Right ventricle myocardium inferior (tissue), 1 donor: Measurements from ENCODE around the gene OR2D3. TPM values are rescaled to one million over a fixed set of nuclear protein-coding genes. Genes with fewer than 3 reads are reported as not detected.
"Not testable (repeated sequence)": the region's sequence is repeated elsewhere in the genome, so short reads cannot be mapped to it uniquely, and the experiment has no call there.

Source experiments
- ATAC-seq: fragments of 200-7000 bp; cut with Tn5 transposase; one replicate; pipeline ENCODE4 v1.9.1; 2020; ENCODE audit warnings: mild to moderate bottlenecking, moderate library complexity
- DNase-seq: peaks from one replicate; pipeline ENCODE4 v3.0.0; 2021; ENCODE audit errors: missing footprints
- intact Hi-C: fragments of 100-400 bp; cut with DNase I; formaldehyde crosslinking; loops from one replicate; pipeline ENCODE4 v1.11.0; 2022
- long read RNA-seq: library from polyadenylated mRNA; unstranded; transcript quantifications from one replicate; pipeline ENCODE4 v2.0.0, GENCODE V29; 2021
- total RNA-seq: library from RNA; stranded (reverse); fragmentation: NEBNext Ultra II Directional; extraction: Animal tissue kit (Norgen Biotek cat#: 25700); gene quantifications from one replicate; pipeline ENCODE4 v1.2.1, GENCODE V29; 2021
- donor health status: DM: no; HTN: yes; CAD: no; lungs with severe emphysema.

The OR2D3 gene, protein sequence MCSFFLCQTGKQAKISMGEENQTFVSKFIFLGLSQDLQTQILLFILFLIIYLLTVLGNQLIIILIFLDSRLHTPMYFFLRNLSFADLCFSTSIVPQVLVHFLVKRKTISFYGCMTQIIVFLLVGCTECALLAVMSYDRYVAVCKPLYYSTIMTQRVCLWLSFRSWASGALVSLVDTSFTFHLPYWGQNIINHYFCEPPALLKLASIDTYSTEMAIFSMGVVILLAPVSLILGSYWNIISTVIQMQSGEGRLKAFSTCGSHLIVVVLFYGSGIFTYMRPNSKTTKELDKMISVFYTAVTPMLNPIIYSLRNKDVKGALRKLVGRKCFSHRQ
- not detected for total RNA-seq
- long read RNA-seq: 0 reads

DNA sequence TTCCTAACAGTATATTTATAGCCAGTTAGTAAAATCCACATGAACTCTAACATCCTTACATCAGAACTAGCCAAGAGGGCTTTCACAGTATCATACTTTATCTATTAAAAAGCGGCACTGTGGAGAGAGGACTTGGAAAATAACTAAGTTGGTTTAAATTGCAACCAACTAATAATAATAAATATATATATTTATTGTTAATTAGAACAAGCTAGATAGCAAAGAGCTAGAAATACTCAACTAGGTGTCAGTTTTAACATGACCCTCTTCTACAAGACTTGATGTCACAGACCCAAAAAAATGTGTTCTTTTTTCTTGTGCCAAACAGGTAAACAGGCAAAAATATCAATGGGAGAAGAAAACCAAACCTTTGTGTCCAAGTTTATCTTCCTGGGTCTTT lies at the start of gene OR2D3:
OR2D3 (plus strand) TSS at position 301 of the 400 bp plus-strand sequence; CDS start at position 301, 0 bp downstream.
- DNase-seq (no peak), ATAC-seq (no peak)
- intact Hi-C loops: no loop called here

DNA sequence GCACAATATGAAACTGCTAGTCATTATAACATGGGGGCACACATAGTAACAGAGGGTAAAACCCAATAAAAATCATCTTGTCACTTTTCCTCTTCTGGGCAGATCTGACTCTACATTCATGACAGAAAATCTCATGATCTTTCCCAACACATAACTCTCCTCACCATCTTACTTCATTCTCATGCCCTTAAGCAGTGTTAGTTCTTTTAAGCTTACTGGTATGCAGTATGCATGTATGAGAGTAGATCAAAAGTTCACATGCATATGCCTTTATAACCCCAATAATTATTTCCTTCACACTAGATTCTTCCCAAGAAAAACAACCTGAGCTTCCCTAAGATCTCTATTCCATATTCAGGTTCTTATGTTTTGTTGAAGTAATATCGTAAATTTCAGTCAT lies 49.5 kb upstream of the OR2D3 start:
- intact Hi-C loops: no loop called here
- no peak for ATAC-seq
- no peak for DNase-seq

DNA sequence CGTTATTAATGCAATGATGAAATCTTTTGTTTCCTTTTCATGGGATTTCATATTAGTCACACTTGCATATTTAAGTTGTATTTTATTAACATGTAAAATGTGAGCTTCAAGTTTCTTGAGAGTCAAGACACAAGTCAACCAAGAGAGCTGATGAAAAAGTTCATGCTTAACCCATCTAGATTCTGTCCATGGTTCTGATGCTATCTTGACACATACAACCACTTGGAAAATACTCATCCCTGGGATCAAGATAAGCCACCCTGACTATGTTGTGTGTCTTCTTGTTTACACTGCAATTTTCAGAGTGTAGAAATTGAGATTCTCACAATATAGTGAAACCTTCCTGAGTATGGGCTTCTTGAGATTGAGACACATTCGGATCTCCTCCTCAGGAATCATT lies 45.0 kb upstream of the OR2D3 start:
- DNase-seq (no peak), ATAC-seq (no peak)
- intact Hi-C loops: no loop called here

DNA sequence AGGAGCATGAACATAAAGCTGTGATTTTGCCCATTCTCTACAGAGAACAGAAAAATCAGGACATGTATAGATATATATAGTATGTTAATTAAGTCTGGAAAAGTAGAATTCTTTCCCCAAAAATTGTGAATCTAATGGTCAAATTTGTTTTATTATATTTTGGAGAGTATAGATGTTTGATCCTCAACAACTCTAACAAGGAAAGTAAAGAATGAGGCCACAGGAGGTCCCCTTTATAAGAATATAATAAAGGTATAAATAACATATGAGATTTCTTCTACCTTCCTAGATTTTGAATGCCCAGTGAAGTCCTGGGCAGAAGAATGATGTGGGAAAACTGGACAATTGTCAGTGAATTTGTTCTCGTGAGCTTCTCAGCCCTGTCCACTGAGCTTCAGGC lies 44.5 kb upstream of the OR2D3 start, which contains the start of gene OR10A4:
OR10A4 (plus strand) TSS at position 301 of the 400 bp plus-strand sequence; CDS start at position 324, 23 bp downstream.
- no peak for DNase-seq
- no peak for ATAC-seq
- intact Hi-C loops: no loop called here

DNA sequence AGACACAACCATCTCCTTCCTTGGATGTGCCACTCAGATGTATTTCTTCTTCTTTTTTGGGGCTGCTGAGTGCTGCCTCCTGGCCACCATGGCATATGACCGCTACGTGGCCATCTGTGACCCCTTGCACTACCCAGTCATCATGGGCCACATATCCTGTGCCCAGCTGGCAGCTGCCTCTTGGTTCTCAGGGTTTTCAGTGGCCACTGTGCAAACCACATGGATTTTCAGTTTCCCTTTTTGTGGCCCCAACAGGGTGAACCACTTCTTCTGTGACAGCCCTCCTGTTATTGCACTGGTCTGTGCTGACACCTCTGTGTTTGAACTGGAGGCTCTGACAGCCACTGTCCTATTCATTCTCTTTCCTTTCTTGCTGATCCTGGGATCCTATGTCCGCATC lies 43.9 kb upstream of the OR2D3 start:
- no peak for DNase-seq
- no peak for ATAC-seq
- intact Hi-C loops: no loop called here

DNA sequence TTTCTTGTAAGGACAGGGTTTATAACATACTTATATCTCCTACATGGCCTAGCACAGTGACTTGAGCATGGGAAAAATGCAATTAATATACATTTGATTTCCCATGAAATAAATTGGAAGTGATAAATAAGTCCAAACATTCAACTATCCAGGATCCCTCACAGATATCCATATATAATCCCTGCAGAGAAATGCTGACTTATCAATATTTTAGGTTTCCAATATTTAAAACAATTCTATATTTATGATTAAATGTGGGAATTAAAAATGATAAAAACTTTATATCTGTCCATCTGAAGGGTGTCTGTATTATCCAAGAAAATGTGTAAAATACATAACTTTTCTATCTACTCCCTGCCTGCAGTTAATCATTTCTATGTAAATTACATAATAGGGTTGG lies 38.1 kb upstream of the OR2D3 start:
- ATAC-seq: no peak
- no peak for DNase-seq
- intact Hi-C loops: no loop called here

DNA sequence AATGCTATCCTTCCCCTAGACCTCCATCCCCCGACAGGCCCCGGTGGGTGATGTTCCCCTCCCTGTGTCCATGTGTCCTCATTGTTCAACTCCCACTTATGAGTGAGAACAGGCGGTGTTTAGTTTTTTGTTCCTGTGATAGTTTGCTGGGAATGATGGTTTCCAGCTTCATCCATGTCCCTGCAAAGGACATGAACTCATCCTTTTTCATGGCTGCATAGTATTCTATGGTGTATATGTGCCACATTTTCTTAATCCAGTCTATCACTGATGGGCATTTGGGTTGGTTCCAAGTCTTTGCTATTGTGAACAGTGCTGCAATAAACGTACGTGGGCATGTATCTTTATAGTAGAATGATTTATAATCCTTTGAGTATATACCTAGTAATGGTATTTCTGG lies 33.1 kb upstream of the OR2D3 start:
- ATAC-seq, DNase-seq, intact Hi-C loops: not testable (repeated sequence)

DNA sequence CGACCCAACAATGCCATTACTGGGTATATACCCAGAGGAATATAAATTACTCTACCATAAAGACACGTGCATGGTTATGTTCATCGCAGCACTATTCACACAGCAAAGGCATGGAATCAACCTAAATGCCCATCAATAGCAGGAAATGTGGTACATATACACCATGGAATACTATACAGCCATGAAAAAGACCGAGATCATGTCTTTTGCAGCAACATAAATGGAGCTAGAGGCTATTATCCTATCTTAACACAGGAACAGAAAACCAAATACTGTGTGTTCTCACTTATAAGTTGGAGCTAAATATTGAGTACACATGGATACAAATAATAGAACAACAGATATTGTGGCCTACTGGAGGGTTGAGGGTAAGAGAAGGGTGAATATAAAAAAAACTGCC lies 32.0 kb upstream of the OR2D3 start:
- ATAC-seq: no peak
- DNase-seq: no peak
- intact Hi-C loops: no loop called here

DNA sequence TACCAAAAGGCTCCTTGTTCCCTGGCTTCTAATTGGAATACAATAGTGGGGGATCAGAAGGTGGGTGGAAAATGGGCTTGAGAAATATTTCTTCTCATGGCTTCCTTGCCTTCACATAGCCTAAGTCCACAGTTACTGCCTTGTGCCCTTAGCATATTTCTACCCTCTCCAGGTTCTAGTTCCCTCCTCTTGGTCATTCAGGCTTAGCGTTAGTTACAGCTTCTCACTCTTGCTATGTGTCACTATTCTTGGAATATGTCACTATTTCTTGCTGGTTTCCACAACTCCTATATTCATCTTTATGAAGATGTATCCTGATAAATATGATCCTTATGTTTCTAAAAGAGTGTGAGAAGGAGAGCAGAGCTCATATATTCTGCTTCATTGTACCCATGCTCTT lies 31.0 kb upstream of the OR2D3 start:
- no peak for DNase-seq
- intact Hi-C loops: no loop called here
- ATAC-seq: no peak

DNA sequence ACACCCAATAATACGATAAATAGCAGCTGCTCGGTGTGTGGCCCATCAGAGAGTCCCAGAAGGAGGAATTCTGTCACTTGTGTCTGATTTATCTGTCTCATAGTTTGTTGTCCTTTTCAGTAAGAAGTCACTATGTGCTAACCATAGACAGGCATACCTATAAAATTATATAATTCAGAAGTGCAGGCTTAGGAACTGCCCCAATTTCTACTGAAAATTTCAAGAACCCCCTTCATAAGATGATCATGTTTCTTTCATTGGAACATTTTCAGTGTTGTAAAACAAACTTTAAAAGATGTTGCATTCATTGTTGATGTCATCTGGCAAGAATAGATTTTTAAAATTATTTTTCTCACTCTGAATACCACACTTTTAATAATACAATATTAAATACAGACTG lies 28.4 kb upstream of the OR2D3 start, which contains the start of gene OR2D2:
OR2D2 (minus strand) TSS at position 101 of the 400 bp plus-strand sequence; CDS start at position 101, 0 bp downstream.
- ATAC-seq (no peak), DNase-seq (no peak)
- intact Hi-C loops: no loop called here

DNA sequence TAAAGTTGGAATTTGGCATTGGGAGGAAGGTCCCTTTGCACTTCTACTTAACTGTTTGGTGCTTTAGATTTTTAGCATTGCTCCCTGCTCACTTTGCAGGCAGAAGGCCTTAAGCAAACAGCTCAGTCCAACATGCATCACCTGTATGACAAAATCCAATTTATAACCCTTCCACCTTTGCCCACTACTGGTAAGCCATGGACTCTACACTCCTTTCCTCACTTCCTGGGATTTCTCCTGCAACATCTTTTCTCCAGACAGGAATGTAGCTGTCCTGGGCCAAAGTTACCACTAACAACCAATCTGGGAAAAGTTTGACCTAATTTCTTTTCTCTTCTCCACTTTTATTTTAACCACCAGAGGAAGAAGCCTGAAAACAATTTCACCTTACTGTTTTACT lies 26.7 kb upstream of the OR2D3 start:
- DNase-seq: no peak
- no peak for ATAC-seq
- intact Hi-C loops: no loop called here

DNA sequence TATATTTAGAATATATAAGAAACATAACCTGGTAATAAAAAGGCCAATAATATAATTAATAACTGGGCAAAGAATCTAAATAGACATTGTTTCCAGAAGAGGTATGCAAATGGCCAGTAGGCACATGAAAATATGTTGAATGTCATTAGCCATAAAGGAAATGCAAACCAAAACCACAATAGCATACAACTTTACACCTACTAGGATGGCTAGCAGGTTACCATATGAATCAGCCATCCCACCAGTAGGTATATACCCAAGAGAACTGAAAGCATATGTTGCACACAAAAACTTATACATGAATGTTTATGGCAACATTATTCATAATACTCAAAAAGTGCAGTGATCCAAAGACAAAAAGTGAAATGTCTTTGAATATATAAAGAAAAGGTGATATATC lies 25.8 kb upstream of the OR2D3 start:
- no peak for ATAC-seq
- intact Hi-C loops: no loop called here
- DNase-seq: no peak

DNA sequence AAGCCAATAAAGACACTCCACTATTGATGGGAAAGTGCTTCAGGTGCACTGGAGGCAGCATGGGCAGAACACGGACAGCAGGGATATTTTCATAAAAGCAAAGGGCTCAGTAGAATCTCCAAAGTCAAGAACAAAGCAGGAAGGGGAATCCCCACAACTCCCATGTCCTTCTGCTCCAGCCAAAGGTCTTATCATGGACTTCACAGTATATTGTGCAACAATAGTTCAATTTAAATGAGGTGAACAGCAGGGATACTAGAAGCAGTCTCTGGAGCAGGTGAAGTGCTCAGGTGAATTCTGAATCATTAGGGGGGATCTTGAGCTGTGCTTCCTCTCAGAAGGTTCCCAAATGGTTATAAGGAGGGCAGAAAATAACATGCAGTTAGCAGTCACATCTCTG lies 21.9 kb upstream of the OR2D3 start:
- ATAC-seq: no peak
- DNase-seq: no peak
- intact Hi-C loops: no loop called here

DNA sequence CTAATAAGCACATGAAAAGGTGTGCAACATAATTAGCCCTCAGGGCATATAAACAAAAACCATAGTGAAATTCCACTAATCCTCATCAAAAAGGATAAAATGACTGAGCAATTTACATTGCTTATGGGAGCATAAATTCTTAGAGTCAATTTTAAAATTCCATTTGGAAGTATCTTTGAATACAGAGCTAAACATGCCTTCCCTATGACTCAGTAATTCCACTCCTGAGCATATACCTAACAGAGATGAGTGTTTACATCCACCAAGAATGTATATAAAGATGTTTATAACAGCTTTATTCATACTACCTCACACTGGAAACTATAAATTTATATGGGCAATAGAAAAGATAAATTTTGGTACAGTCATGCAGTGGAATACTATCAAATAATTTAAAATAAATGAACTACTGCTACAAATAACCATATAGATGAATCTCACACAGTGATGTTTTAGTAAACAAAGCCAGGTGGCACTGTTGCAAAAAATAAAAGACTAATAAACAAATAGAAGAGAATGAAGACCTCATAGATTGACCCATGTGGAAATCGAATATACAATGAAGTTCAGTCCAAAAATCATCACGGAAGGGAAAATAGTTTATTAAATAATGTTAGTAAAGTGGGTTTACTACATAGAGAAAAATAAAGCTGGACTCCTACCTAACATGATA lies 20.3 kb upstream of the OR2D3 start:
- no peak for DNase-seq
- ATAC-seq: no peak
- intact Hi-C loops: no loop called here

DNA sequence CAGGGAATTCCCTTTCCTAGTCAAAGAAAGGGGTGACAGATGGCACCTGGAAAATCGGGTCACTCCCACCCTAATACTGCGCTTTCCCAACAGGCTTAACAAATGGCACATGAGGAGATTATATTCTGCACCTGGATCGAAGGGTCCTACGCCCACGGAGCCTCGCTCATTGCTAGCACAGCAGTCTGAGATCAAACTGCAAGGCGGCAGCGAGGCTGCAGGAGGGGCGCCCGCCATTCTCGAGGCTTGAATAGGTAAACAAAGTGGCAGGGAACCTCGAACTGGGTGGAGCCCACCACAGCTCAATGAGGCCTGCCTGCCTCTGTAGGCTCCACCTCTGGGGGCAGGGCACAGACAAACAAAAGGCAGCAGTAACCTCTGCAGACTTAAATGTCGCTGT lies 16.0 kb upstream of the OR2D3 start:
- ATAC-seq, DNase-seq, intact Hi-C loops: not testable (repeated sequence)

DNA sequence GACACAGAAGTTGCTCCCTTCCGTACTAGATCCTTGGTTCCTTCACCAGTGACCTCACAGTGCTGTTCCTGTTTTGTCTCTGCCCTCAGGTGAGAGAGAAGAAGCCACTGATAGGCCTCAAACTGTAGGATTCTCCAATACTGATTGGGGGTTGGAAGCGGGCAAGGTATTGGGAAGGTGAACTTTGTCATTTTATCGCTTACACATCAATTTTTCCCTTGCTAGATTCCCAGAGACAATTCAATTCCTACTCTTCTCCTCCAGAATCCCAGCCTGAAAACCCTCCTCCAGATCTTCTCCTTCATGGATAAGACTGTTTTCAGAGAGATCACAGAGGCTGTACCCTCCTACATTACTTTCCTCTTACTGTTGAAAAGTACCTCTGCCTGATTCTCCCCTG lies 9.4 kb upstream of the OR2D3 start:
- ATAC-seq: no peak
- intact Hi-C loops: no loop called here
- DNase-seq: no peak

DNA sequence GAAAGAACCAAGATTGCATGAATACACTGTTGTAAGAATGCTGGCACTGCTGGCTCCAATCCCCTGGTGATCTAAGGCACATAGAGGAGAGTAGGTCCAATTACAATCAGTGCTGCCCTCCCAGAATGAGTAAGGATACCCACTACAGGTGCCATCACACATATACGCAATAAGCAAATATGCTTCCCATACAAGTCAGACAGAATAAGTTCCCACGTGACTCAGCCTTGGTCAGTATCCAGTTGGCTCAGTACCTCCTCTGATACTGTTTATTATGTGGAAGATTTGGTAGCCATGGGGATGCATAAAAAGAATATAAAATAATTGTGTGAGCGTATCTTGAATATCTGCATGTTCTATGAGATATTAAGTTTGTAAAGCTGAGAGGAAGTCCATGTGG lies 8.9 kb upstream of the OR2D3 start:
- intact Hi-C loops: no loop called here
- DNase-seq: no peak
- ATAC-seq: no peak

DNA sequence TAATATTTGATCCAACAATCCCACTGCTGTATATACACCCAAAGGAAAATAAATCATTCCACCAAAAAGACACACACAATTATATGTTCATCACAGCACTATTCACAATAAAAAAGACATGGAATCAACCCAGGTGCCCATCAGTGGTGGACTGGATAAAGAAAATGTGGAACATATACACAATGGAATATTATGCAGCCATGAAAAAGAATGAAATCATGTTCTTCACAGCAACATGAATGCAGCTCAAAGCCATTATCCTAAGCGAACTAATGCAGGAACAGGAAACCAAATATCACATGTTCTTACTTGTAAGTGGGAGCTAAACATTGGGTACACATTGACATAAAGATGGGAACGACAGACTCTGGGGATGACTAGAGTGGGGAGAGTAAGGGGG lies 1.1 kb upstream of the OR2D3 start:
- intact Hi-C loops: no loop called here
- ATAC-seq (no peak), DNase-seq (no peak)

DNA sequence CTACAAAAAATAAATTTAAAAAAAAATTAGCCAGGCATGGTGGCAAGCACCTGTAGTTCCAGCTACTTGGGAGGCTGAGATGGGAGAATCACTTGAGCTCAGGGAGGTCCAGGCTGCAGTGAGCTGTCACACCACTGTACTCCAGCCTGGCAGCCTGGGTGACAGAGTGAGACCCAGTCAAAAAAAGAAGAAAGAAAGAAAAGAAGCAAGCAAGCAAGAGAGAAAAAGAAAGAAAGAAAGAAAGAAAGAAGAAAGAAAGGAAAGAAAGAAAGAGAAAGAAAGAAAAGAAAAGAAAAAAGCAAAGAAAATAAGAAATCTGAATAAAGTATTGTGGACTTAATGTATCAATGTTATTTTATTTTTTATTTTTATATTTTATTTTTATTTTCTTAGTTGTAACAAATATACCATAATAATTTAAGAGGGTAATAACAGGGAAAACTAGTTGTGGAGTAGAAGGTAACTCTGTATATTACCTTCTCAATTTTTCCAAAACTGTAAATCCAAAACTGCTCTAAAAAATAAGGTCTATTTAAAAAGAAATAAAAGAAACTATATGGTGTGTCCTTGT lies 4.3 kb downstream of the OR2D3 start:
- ATAC-seq (no peak), DNase-seq (no peak)
- intact Hi-C loops: no loop called here

DNA sequence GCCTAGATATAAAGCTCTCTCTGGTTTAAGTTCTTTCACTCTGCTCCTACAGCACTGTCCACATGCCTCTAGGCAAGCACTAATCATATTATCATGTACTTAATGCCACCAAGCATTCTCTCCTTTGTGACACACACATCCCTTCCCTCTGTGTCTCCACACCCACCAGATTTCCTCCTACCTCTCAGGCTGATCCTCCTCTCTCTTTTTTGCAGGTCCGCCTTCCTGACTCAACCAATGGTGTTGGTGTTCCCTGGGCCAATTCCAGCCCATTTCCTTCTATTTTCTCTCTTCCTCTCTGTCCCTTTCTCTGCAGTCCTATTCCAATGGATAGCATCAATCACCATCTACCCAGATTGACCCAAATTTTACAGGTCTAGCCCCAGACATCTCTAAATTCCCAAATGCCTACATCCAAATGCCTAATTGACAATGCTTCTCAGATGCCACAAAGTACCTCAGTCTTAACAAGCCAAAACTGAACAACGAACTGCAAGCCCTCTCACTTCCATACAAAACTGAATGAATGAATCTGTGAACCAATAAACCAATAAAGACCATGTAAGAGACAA lies 4.9 kb downstream of the OR2D3 start:
- intact Hi-C loops: no loop called here
- DNase-seq: no peak
- no peak for ATAC-seq
